ENCODE data around the gene UBC. TPM values are rescaled to one million over a fixed set of nuclear protein-coding genes. Genes with fewer than 3 reads are reported as not detected.

The UBC gene
- total RNA-seq, 1 experiment from 2014 or later: 1,259 TPM

DNA sequence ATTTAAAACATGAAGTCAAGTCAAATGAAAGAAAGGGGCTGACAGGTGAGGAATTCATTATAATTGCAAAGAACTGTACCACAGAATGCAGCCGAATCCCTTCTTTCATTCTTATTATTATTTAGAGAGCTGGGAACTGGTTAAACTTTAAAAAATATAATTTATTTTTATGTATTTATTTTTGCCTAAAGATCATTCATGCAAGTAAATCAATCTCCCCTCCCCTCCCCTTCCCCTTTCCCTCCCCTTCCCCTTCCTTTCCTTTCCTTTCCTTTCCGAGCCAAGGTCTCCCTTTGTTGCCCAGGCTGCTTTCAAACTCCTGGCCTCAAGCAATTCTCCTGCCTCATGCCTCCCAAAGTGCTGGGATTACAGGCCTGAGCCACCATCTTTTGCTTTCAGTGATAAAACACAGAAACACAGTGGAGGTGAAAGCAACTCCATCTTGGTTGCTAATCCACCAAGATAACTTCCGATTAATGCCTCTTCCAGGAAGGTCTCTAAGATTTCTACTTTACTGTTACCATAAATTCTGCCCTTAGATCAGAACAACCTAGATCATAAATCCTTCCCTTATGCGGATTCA is 6.0 kb upstream of the UBC start (continued):
- TF ChIP-seq CTCF (IDR thresholded peaks at IDR 0.05 in 2 of 3, conservative IDR thresholded peaks at IDR 0.05 in 1 of 3; ENCODE audit: borderline replicate concordance in 1 of 3, insufficient read depth in 1 of 3, low read depth in 2 of 3, low read length in 2 of 3): no peak
- TF ChIP-seq EGR1 (IDR thresholded peaks at IDR 0.05; ENCODE audit: low read depth): no peak
- TF ChIP-seq POLR2AphosphoS5 (IDR thresholded peaks at IDR 0.05; ENCODE audit: low read depth, low read length): no peak
- TF ChIP-seq EZH2 (IDR thresholded peaks at IDR 0.05): no peak
- no peak for TF ChIP-seq ZFX (IDR thresholded peaks at IDR 0.05)
- no peak for TF ChIP-seq EZH2phosphoT487 (IDR thresholded peaks at IDR 0.05; ENCODE audit: borderline replicate concordance)
- TF ChIP-seq, protein P1, sequence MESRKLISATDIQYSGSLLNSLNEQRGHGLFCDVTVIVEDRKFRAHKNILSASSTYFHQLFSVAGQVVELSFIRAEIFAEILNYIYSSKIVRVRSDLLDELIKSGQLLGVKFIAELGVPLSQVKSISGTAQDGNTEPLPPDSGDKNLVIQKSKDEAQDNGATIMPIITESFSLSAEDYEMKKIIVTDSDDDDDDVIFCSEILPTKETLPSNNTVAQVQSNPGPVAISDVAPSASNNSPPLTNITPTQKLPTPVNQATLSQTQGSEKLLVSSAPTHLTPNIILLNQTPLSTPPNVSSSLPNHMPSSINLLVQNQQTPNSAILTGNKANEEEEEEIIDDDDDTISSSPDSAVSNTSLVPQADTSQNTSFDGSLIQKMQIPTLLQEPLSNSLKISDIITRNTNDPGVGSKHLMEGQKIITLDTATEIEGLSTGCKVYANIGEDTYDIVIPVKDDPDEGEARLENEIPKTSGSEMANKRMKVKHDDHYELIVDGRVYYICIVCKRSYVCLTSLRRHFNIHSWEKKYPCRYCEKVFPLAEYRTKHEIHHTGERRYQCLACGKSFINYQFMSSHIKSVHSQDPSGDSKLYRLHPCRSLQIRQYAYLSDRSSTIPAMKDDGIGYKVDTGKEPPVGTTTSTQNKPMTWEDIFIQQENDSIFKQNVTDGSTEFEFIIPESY (IDR thresholded peaks at IDR 0.05; ENCODE audit: extremely low read depth, insufficient replicate concordance, low read length): no peak
